AG04450 (cell line): Measurements from ENCODE around the gene CHRNB1. TPM values are rescaled to one million over a fixed set of nuclear protein-coding genes. Genes with fewer than 3 reads are reported as not detected.

Experiments used
- CTCF ChIA-PET: fragments of 300-600, 350-600 bp; formaldehyde crosslinking; extraction: SDS; loops from one replicate; lab custom pipeline; 2022; ENCODE audit warnings: antibody characterized with exemption, inconsistent platforms; lab: Charles Lee
- POLR2A ChIA-PET: fragments of 350-600 bp; formaldehyde crosslinking; extraction: SDS; loops from one replicate; lab custom pipeline; 2021; ENCODE audit warnings: antibody characterized with exemption, inconsistent platforms; lab: Yijun Ruan, JAX
- DNase-seq: peaks from one replicate; pipeline ENCODE4 v3.0.0-alpha.2; 2011; ENCODE audit warnings: low read depth, low spot score
- H3K27ac ChIP-seq: one replicate; pipeline ENCODE4 v1.5.1; 2012; ENCODE audit warnings: low read depth, low read length, control low read depth
- H3K27me3 ChIP-seq: one replicate; pipeline ENCODE4 v1.6.0; 2012; ENCODE audit warnings: low read length; ENCODE audit not compliant: control insufficient read depth, insufficient read depth
- H3K4me3 ChIP-seq: 2 replicates; pipeline ENCODE4 v1.5.1; 2011; ENCODE audit warnings: mild to moderate bottlenecking, low read depth, low read length, control low read depth
- H3K9me3 ChIP-seq: 2 replicates; pipeline ENCODE4 v1.5.1; 2012; ENCODE audit warnings: low read length; ENCODE audit not compliant: control insufficient read depth, insufficient read depth
- CTCF ChIP-seq: IDR thresholded peaks from 2 replicates; pipeline ENCODE4 v1.5.1; 2011; ENCODE audit warnings: low read depth, low read length, control low read depth, inconsistent platforms
- polyA plus RNA-seq: library from polyadenylated mRNA; depleted of rRNA; stranded (reverse); fragments of >200 nt; gene quantifications from 2 replicates; pipeline ENCODE4 v1.2.3, GENCODE V29; 2011

The CHRNB1 gene
- polyA plus RNA-seq, 1 experiment: 6.3 TPM

DNA sequence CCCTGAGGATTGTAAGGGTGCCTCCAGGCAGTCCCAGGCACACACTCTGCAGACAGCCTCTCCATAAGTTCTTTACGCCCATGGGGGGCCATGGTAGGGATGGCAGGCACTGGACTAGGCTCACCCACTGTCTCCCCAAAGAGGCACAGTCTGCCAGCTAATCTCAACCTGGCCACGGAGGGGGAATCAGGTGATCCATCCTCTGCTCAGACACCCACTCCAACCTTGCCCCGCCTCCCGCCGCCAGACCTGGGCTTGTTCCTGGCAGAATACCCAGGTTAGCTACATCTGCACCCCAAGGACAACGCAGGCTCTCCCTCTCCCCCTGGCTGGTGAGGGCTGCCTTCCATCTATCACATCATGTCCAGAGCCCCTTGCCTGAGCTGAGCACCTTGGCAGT, 36.0 kb upstream of the CHRNB1 start:
- POLR2A ChIA-PET: no interaction called here

DNA sequence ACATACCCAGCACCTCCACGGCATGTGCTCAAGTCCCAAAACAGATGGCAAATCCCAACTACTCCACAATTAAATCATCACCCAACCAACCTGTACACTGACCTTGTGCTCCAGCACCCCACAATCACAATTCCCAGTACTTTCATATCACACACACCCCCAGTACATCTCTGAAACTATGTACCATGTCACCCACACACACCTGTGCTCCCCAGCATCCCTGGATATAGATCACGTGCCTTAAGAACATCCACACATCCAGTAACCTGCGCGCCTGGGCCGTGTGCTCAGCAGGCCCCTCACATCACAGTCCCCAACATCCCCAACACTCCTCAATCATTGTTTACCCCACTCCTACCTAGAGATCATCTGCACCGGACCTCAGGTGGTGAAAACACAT, 35.1 kb upstream of the CHRNB1 start:
- no peak for DNase-seq
- Histone ChIP-seq H3K9me3 (no peaks in the 10 kb centered on the region; the same call in 1 of the 2 replicates), H3K27ac (no peak overlapping the region), H3K27me3 (no peaks in the 10 kb centered on the region), H3K4me3 (no peak overlapping the region)
- no peak for TF ChIP-seq CTCF
- CTCF ChIA-PET: no interaction called here
- POLR2A ChIA-PET: no interaction called here

More for the DNA sequence above, 36.0 kb upstream of the CHRNB1 start:
- CTCF ChIA-PET: no interaction called here
- no peaks in the 10 kb centered on the region; the same call in 1 of the 2 replicates for H3K9me3 ChIP-seq
- H3K27ac ChIP-seq: no peak overlapping the region
- no peak overlapping the region for H3K4me3 ChIP-seq
- DNase-seq: no peak
- no peak for TF ChIP-seq CTCF
- H3K27me3 ChIP-seq: no peaks in the 10 kb centered on the region

DNA sequence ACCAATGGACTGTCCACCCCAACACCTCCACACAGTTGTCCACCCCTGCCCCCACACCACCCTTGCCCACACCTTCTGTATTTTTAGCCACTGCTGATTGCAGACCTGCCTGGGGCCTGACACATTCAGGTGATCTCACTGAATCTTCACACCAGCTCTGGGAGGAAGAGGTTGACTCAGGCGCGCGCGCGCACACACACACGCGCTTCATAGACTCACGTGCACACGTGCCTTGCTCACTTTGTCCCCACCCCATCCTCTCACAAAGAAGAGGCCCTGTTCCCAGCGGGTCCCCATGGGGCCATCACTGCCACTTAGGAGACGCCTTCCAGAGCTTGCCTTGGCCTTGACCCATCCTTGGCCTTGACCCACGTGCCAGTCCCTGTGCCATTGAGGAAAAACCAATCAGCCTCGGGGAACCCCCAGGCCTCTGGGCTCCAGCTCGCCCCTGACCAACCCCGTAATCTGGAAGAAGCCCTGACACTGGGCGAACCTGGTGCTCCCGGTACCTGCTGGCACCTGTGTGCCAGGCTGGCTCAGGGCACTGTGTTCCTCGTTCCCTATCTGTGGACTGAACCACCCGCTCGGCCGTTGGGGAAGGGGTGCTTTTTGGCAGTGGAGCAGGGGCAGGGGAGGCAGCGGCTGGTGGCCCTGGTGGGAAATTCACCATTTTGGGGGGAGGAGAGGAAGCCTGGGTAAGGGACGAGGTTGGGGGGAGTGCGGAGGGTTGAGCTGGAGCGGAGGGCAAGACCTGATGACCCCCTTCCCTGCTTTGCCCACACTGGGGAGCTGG, 34.0 kb upstream of the CHRNB1 start:
- DNase-seq: no peak
- Histone ChIP-seq H3K27ac (no peak overlapping the region), H3K9me3 (no peaks in the 10 kb centered on the region; the same call in 1 of the 2 replicates), H3K4me3 (no peak overlapping the region), H3K27me3 (no peaks in the 10 kb centered on the region)
- no peak for TF ChIP-seq CTCF
- POLR2A ChIA-PET: no interaction called here
- CTCF ChIA-PET: no interaction called here

DNA sequence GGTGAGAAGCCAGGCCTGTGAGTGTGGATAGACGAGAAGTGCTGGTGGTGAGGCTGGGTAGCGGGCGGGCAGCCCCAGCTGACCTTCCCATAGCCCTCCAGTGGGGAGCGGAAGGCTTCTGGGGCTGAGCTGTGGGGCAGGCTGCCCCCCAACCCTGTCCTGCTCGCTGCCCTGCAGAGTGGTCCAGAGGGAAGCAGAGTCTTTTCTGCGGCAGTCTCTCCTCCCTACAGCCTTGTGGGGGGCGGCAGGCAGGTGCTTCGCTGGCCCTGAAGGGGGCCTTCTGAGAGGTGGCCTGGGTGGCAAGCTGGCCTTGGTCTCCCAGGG, 33.5 kb upstream of the CHRNB1 start:
- ChIA-PET CTCF (no interaction called here), POLR2A (no interaction called here)
- H3K4me3 ChIP-seq: no peak overlapping the region
- no peak for TF ChIP-seq CTCF
- H3K9me3 ChIP-seq: no peaks in the 10 kb centered on the region; the same call in 1 of the 2 replicates
- no peak for DNase-seq
- no peaks in the 10 kb centered on the region for H3K27me3 ChIP-seq
- H3K27ac ChIP-seq: no peak overlapping the region

- Histone ChIP-seq H3K27me3 (no peaks in the 10 kb centered on the region), H3K9me3 (no peaks in the 10 kb centered on the region; the same call in 1 of the 2 replicates), H3K4me3 (no peak overlapping the region), H3K27ac (no peak overlapping the region)
- TF ChIP-seq CTCF: no peak
- ChIA-PET CTCF (no interaction called here), POLR2A (interaction anchor here (1.4 kb wide), 1 partner anchor 10 kb away, joined by 3 read pairs; the partner anchor contains the start of gene TMEM256)
- no peak for DNase-seq
Observed at GRCh38 chr17:7413346-7413985, 31.4 kb upstream of the CHRNB1 start.
